Ascending aorta (tissue), 2 donors: ENCODE data around the gene CTNNA2. TPM values are rescaled to one million over a fixed set of nuclear protein-coding genes. Genes with fewer than 3 reads are reported as not detected.

ENCODE experiments used
- DNase-seq, 2 donors: peaks; one replicate each; pipeline ENCODE4 v3.0.0-alpha.2; 2019; ENCODE audit warnings: low spot score in 2 of 2
- H3K27ac ChIP-seq, 2 donors: fragments of 200-600 bp; sonication (generic); one replicate each; pipeline ENCODE4 v1.5.1; 2016 to 2017; ENCODE audit warnings: mild to moderate bottlenecking in 1 of 2
- H3K27me3 ChIP-seq: fragments of 200-600 bp; sonication (generic); one replicate; pipeline ENCODE4 v1.5.1; 2017
- H3K36me3 ChIP-seq, 2 donors: fragments of 200-600 bp; sonication (generic); one replicate each; pipeline ENCODE4 v1.5.1; 2016
- H3K4me1 ChIP-seq, 2 donors: fragments of 200-600 bp; sonication (generic); one replicate each; pipeline ENCODE4 v1.5.1; 2016 to 2017; ENCODE audit warnings: mild to moderate bottlenecking in 1 of 2
- H3K4me3 ChIP-seq, 2 donors: fragments of 200-600 bp; sonication (generic); one replicate each; pipeline ENCODE4 v1.5.1; 2016 to 2017; ENCODE audit warnings: mild to moderate bottlenecking in 1 of 2
- H3K9me3 ChIP-seq, 2 donors: fragments of 200-600 bp; sonication (generic); one replicate each; pipeline ENCODE4 v1.5.1; 2016
- intact Hi-C: fragments of 100-400 bp; cut with DNase I; formaldehyde crosslinking; loops from one replicate; pipeline ENCODE4 v1.15.1; 2023
- total RNA-seq: library from RNA; depleted of rRNA; stranded (reverse); fragments of >200 nt; gene quantifications from one replicate; pipeline ENCODE4 v1.1.0, GENCODE V29; 2016
- TF ChIP-seq, protein P1 (sequence below), 3 experiments: fragments of 200-600 bp in 2 of 3; fragments of 450-650 bp in 1 of 3; sonication (generic) in 2 of 3; IDR thresholded peaks; one replicate each; pipeline ENCODE4 v1.5.1; 2016 to 2019; ENCODE audit warnings: antibody characterized with exemption in 3 of 3, mild to moderate bottlenecking in 1 of 3, moderate library complexity in 1 of 3

CTNNA2 gene
- total RNA-seq, 1 donor from 2014 or later: not detected

GRCh38 chr2:80459028-80459427 is 946.2 kb downstream of the CTNNA2 start:
- Histone ChIP-seq H3K4me3 (no peak overlapping the region), H3K27me3 (no peaks in the 10 kb centered on the region), H3K4me1 (no peaks in the 10 kb centered on the region), H3K27ac (no peak overlapping the region), H3K36me3 (no peaks in the 10 kb centered on the region), H3K9me3 (no peaks in the 10 kb centered on the region)
- DNase-seq: no peak
- intact Hi-C loops: no loop called here
- TF ChIP-seq, protein P1, sequence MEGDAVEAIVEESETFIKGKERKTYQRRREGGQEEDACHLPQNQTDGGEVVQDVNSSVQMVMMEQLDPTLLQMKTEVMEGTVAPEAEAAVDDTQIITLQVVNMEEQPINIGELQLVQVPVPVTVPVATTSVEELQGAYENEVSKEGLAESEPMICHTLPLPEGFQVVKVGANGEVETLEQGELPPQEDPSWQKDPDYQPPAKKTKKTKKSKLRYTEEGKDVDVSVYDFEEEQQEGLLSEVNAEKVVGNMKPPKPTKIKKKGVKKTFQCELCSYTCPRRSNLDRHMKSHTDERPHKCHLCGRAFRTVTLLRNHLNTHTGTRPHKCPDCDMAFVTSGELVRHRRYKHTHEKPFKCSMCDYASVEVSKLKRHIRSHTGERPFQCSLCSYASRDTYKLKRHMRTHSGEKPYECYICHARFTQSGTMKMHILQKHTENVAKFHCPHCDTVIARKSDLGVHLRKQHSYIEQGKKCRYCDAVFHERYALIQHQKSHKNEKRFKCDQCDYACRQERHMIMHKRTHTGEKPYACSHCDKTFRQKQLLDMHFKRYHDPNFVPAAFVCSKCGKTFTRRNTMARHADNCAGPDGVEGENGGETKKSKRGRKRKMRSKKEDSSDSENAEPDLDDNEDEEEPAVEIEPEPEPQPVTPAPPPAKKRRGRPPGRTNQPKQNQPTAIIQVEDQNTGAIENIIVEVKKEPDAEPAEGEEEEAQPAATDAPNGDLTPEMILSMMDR (IDR thresholded peaks at IDR 0.05): no peak

DNA sequence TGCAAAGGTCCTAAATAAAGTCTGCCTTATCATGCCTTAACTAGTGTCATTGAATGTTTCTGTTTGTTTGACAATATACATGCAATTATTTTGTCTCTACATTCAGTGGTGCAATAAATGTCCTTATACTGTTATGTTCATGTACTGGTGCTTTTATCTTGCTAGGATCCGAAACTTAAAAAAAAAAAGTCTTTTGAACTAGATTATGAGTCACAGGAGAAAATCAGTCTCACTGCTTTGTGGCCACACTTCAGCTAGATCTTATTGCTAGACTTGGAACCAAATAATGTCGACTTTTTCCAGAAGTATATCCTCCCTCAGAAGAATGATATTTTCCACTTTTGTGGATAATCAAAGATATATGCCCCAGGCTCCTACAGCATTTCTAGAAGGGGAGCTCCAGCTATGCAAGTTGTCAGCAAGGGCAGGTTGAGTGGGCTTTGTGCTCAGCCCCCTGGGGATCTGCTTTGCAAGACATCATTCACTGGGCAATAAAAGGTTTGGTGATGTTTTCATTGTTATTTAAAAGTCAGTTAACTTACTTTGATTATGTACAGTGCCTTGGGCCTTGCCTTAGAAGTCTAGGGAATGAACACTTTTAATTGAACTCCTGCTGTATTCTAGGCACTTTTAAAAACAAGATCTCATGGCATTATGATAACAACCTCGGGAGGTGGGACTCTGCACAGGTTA is 948.8 kb downstream of the CTNNA2 start:
- Histone ChIP-seq H3K36me3 (no peaks in the 10 kb centered on the region), H3K27ac (no peak overlapping the region), H3K9me3 (no peaks in the 10 kb centered on the region), H3K27me3 (no peaks in the 10 kb centered on the region), H3K4me3 (no peak overlapping the region), H3K4me1 (no peaks in the 10 kb centered on the region)
- intact Hi-C loops: no loop called here
- TF ChIP-seq, protein P1 (IDR thresholded peaks at IDR 0.05): no peak
- no peak for DNase-seq

- TF ChIP-seq, protein P1 (IDR thresholded peaks at IDR 0.05): no peak
- DNase-seq: no peak
- intact Hi-C loops: no loop called here
Observed at GRCh38 chr2:80462654-80463053, 949.8 kb downstream of the CTNNA2 start.

GRCh38 chr2:80464275-80464674 is 951.4 kb downstream of the CTNNA2 start:
- no peak overlapping the region for H3K4me3 ChIP-seq
- no peak for DNase-seq
- no peaks in the 10 kb centered on the region for H3K36me3 ChIP-seq
- H3K9me3 ChIP-seq: no peaks in the 10 kb centered on the region
- intact Hi-C loops: no loop called here
- no peaks in the 10 kb centered on the region for H3K4me1 ChIP-seq
- H3K27ac ChIP-seq: no peak overlapping the region
- H3K27me3 ChIP-seq: no peaks in the 10 kb centered on the region
- TF ChIP-seq, protein P1 (IDR thresholded peaks at IDR 0.05): no peak

More at GRCh38 chr2:80462654-80463053, 949.8 kb downstream of the CTNNA2 start:
- H3K27ac ChIP-seq: no peak overlapping the region
- no peaks in the 10 kb centered on the region for H3K9me3 ChIP-seq
- H3K36me3 ChIP-seq: no peaks in the 10 kb centered on the region
- no peak overlapping the region for H3K4me3 ChIP-seq
- H3K4me1 ChIP-seq: no peaks in the 10 kb centered on the region
- no peaks in the 10 kb centered on the region for H3K27me3 ChIP-seq

DNA sequence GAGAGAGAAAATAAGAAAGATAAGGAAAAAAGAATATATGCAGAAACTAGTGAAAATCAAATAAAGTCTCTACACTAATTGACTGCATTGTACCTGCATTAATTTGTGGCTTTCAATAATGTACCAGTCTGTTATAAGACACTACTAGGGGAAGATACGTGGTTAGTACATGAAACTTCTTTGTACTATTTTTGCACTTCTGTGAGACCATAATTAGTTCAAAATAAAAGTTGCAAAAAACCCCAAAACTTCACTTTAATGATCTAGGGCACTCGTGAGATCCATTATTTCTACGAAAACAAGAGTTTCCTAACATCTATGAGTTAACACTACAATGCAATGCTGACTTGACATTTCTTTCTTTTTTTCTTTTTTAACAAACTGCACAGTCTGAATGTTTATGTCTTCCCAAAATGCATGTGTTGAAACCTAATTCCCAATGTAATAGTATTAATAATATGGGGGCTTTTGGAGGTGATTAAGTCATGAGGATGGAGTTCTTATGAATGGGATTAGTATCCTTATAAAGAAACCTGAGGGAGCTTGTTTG is 954.5 kb downstream of the CTNNA2 start:
- no peaks in the 10 kb centered on the region for H3K4me1 ChIP-seq
- intact Hi-C loops: no loop called here
- TF ChIP-seq, protein P1 (IDR thresholded peaks at IDR 0.05): no peak
- H3K36me3 ChIP-seq: no peaks in the 10 kb centered on the region
- H3K27ac ChIP-seq: no peak overlapping the region
- no peak overlapping the region for H3K4me3 ChIP-seq
- no peaks in the 10 kb centered on the region for H3K27me3 ChIP-seq
- DNase-seq: no peak
- no peaks in the 10 kb centered on the region for H3K9me3 ChIP-seq
